Progenitor cell of endocrine pancreas (in vitro differentiated cells): ENCODE results near the gene NCKAP5. TPM values are rescaled to one million over a fixed set of nuclear protein-coding genes. Genes with fewer than 3 reads are reported as not detected.

Source experiments
- DNase-seq: peaks from one replicate; pipeline ENCODE4 v3.0.0; 2021; ENCODE audit warnings: low spot score; ENCODE audit not compliant: unreplicated experiment
- H3K27ac Mint-ChIP-seq: 2 replicates; pipeline ENCODE4 v1.8.0; 2021; ENCODE audit warnings: mild to moderate bottlenecking, moderate library complexity, mixed read lengths
- H3K27me3 Mint-ChIP-seq: 2 replicates; pipeline ENCODE4 v1.8.0; 2021; ENCODE audit warnings: mixed read lengths
- H3K36me3 Mint-ChIP-seq: 2 replicates; pipeline ENCODE4 v1.8.0; 2022; ENCODE audit warnings: mixed read lengths; ENCODE audit not compliant: insufficient read depth
- H3K4me1 Mint-ChIP-seq: 2 replicates; pipeline ENCODE4 v1.8.0; 2021; ENCODE audit warnings: low read depth, mixed read lengths
- H3K4me3 Mint-ChIP-seq: 2 replicates; pipeline ENCODE4 v1.8.0; 2021; ENCODE audit warnings: low read depth, mild to moderate bottlenecking, moderate library complexity, mixed read lengths
- H3K9me3 Mint-ChIP-seq: 2 replicates; pipeline ENCODE4 v1.8.0; 2021; ENCODE audit warnings: low read depth, mixed read lengths
- CTCF ChIP-seq: fragments of 200-600 bp; sonication (generic); IDR thresholded peaks from one replicate; pipeline ENCODE4 v1.5.0; 2021; ENCODE audit warnings: antibody characterized with exemption, mild to moderate bottlenecking; ENCODE audit not compliant: unreplicated experiment
- total RNA-seq: library from RNA; stranded (reverse); gene quantifications from 2 replicates; pipeline ENCODE4 v1.2.1, GENCODE V29; 2021

Gene NCKAP5
- total RNA-seq, 1 donor from 2014 or later: 1.7 TPM

GRCh38 chr2:133324150-133324561 is 244.1 kb downstream of the NCKAP5 start:
- peaks cover 4% of the 10 kb centered on the region for H3K27me3 Mint-ChIP-seq
- H3K4me1 Mint-ChIP-seq: no peaks in the 10 kb centered on the region
- no peak for TF ChIP-seq CTCF
- no peaks in the 10 kb centered on the region for H3K36me3 Mint-ChIP-seq
- no peaks in the 10 kb centered on the region for H3K9me3 Mint-ChIP-seq
- DNase-seq: no peak
- H3K4me3 Mint-ChIP-seq: no peak overlapping the region
- H3K27ac Mint-ChIP-seq: no peak overlapping the region

GRCh38 chr2:133322909-133323308 is 245.4 kb downstream of the NCKAP5 start:
- no peak for TF ChIP-seq CTCF
- no peaks in the 10 kb centered on the region for H3K36me3 Mint-ChIP-seq

GRCh38 chr2:133317178-133317577 is 251.1 kb downstream of the NCKAP5 start:
- Mint-ChIP-seq H3K27me3 (peaks cover 5% of the 10 kb centered on the region), H3K4me3 (no peak overlapping the region), H3K4me1 (no peaks in the 10 kb centered on the region), H3K9me3 (peaks cover 5% of the 10 kb centered on the region), H3K36me3 (no peaks in the 10 kb centered on the region), H3K27ac (no peak overlapping the region)
- no peak for TF ChIP-seq CTCF
- DNase-seq: no peak

More at GRCh38 chr2:133322909-133323308, 245.4 kb downstream of the NCKAP5 start:
- H3K4me1 Mint-ChIP-seq: no peaks in the 10 kb centered on the region
- no peaks in the 10 kb centered on the region for H3K9me3 Mint-ChIP-seq
- peaks cover under 1% of the 10 kb centered on the region for H3K27me3 Mint-ChIP-seq
- no peak for DNase-seq
- no peak overlapping the region for H3K4me3 Mint-ChIP-seq
- H3K27ac Mint-ChIP-seq: no peak overlapping the region

- Mint-ChIP-seq H3K4me1 (no peaks in the 10 kb centered on the region), H3K27me3 (peaks cover 5% of the 10 kb centered on the region), H3K9me3 (peaks cover 5% of the 10 kb centered on the region), H3K36me3 (no peaks in the 10 kb centered on the region), H3K4me3 (no peak overlapping the region), H3K27ac (no peak overlapping the region)
- no peak for DNase-seq
- no peak for TF ChIP-seq CTCF
Observed at GRCh38 chr2:133316557-133316956, 251.7 kb downstream of the NCKAP5 start.

GRCh38 chr2:133315280-133315679 is 253.0 kb downstream of the NCKAP5 start:
- Mint-ChIP-seq H3K36me3 (no peaks in the 10 kb centered on the region), H3K4me1 (no peaks in the 10 kb centered on the region), H3K9me3 (peaks cover 5% of the 10 kb centered on the region), H3K4me3 (no peak overlapping the region), H3K27ac (no peak overlapping the region), H3K27me3 (peaks cover 5% of the 10 kb centered on the region)
- DNase-seq: no peak
- TF ChIP-seq CTCF: no peak
